PC-3 (cell line): Measurements from ENCODE around the gene ERAP2. TPM values are rescaled to one million over a fixed set of nuclear protein-coding genes. Genes with fewer than 3 reads are reported as not detected.
A peak's percentile ranks its signal among the peaks of the same experiment; 100 is the strongest.

Experiments used
- ATAC-seq: fragments of 200-7000 bp; cut with Tn5 transposase; 2 replicates; pipeline ENCODE4 v1.9.1; 2020; ENCODE audit warnings: mild to moderate bottlenecking, moderate library complexity
- BruUV-seq: library from RNA; stranded (reverse); fragments of 400-500 nt; replicated peaks from 2 replicates; lab custom pipeline; 2021; lab: Mats Ljungman, UMichigan
- CTCF ChIA-PET: fragments of 300-600 bp; sonication (Branson Sonifier 250); formaldehyde crosslinking; loops from one replicate; lab custom pipeline; 2022; ENCODE audit warnings: antibody characterized with exemption; lab: Charles Lee
- POLR2A ChIA-PET: fragments of 300-600 bp; sonication (Branson Sonifier 250); formaldehyde crosslinking; loops from one replicate; lab custom pipeline; 2022; ENCODE audit warnings: antibody characterized with exemption; ENCODE audit not compliant: unreplicated experiment; lab: Charles Lee
- DNase-seq: peaks from one replicate; pipeline ENCODE4 v3.0.0-alpha.2; 2015
- H2AFZ ChIP-seq: fragments of 300-600 bp; sonication (generic); 2 replicates; pipeline ENCODE4 v1.6.0; 2016; ENCODE audit warnings: antibody characterized with exemption, low read length
- H3F3A ChIP-seq: fragments of 300-600 bp; sonication (generic); one replicate; pipeline ENCODE4 v1.6.0; 2017; ENCODE audit warnings: antibody characterized with exemption, low read length, control low read depth, mild to moderate bottlenecking; ENCODE audit not compliant: unreplicated experiment
- H3K27ac ChIP-seq: fragments of 300-600 bp; sonication (generic); 2 replicates; pipeline ENCODE4 v1.5.1; 2016; ENCODE audit warnings: mild to moderate bottlenecking, low read length
- H3K27me3 ChIP-seq: fragments of 300-600 bp; sonication (generic); 2 replicates; pipeline ENCODE4 v1.6.1; 2016; ENCODE audit warnings: low read length, mixed read lengths
- H3K36me3 ChIP-seq: fragments of 300-600 bp; sonication (generic); 2 replicates; pipeline ENCODE4 v1.6.1; 2016; ENCODE audit warnings: low read depth, mixed run types, low read length, mixed read lengths
- H3K4me1 ChIP-seq: fragments of 300-600 bp; sonication (generic); 2 replicates; pipeline ENCODE4 v1.5.1; 2016; ENCODE audit warnings: low read length; ENCODE audit not compliant: insufficient read depth
- H3K4me2 ChIP-seq: fragments of 300-600 bp; sonication (generic); 2 replicates; pipeline ENCODE4 v1.6.0; 2016; ENCODE audit warnings: low read length
- H3K4me3 ChIP-seq: fragments of 300-600 bp; sonication (generic); 2 replicates; pipeline ENCODE4 v1.5.1; 2016; ENCODE audit warnings: mild to moderate bottlenecking, low read length, mixed read lengths
- H3K79me2 ChIP-seq: fragments of 300-600 bp; sonication (generic); 2 replicates; pipeline ENCODE4 v1.6.1; 2017; ENCODE audit warnings: low read length, mixed read lengths
- H3K9ac ChIP-seq: fragments of 300-600 bp; sonication (generic); 2 replicates; pipeline ENCODE4 v1.6.0; 2016; ENCODE audit warnings: mild to moderate bottlenecking, low read length
- H3K9me2 ChIP-seq: fragments of 300-600 bp; sonication (generic); replicated peaks from 2 replicates; pipeline ENCODE4 v1.6.1; 2016; ENCODE audit warnings: mixed run types, low read length, mixed read lengths
- H3K9me3 ChIP-seq: fragments of 300-600 bp; sonication (generic); 2 replicates; pipeline ENCODE4 v1.6.1; 2016; ENCODE audit warnings: low read length, mixed read lengths
- H4K20me1 ChIP-seq: fragments of 300-600 bp; sonication (generic); 2 replicates; pipeline ENCODE4 v1.6.1; 2016; ENCODE audit warnings: low read length, mixed read lengths
- EZH2 ChIP-seq: fragments of 300-600 bp; sonication (generic); IDR thresholded peaks from one replicate; pipeline ENCODE4 v1.6.1; 2017; ENCODE audit warnings: antibody characterized with exemption, mild to moderate bottlenecking, low read length; ENCODE audit not compliant: unreplicated experiment
- EZH2phosphoT487 ChIP-seq: fragments of 300-600 bp; sonication (generic); IDR thresholded peaks from 2 replicates; pipeline ENCODE4 v1.6.1; 2018; ENCODE audit warnings: mild to moderate bottlenecking, antibody characterized with exemption, low read length, borderline replicate concordance
- intact Hi-C: fragments of 100-400 bp; cut with micrococcal nuclease; formaldehyde crosslinking; loops from 2 replicates; pipeline ENCODE4 v1.9.0; 2023
- total RNA-seq: library from RNA; depleted of rRNA; stranded (reverse); fragments of >200 nt; gene quantifications from 2 replicates; pipeline ENCODE4 v1.2.3, GENCODE V29; 2014
- TF ChIP-seq, protein P1 (sequence below): fragments of 300-600 bp; sonication (generic); conservative IDR thresholded peaks from 2 replicates; pipeline ENCODE4 v1.5.1; 2017; ENCODE audit warnings: antibody characterized with exemption, low read depth, mild to moderate bottlenecking, low read length

ERAP2 gene
- total RNA-seq, 1 experiment from 2014 or later: 9.6 TPM

DNA sequence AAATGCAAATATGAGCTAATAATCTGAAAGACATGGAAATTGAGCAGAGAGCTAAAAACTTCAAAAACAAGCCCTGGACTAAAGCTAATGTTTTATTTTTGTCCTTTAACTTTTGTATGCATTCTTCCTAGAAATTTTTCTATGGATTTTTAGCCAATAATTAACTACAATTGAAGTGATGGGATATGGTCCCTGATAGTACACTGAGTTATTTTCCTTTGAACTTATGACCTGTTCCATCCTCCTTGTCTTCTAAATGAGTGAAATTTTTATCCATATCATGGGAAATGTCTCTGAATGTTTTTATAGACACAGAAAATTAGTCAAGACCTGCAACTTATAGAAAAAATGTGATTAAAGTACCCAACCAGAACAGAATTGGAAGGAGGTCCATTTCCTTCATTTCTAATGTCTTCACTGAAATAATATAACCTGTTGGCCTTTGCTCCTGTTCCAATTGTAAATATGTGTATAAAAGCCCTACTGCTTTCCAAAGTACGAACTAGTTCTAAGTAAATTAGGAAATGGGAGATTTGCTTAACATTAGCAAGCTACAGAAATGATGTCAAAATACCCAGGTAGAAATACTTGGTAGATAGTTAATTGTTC, 11.3 kb upstream of the ERAP2 start:
- H3K4me1 ChIP-seq: peaks cover 2% of the 10 kb centered on the region; the same call in 1 of the 2 replicates
- intact Hi-C loops: no loop called here
- no peaks in the 10 kb centered on the region for H3K9me3 ChIP-seq
- DNase-seq: no peak
- ChIA-PET POLR2A (no interaction called here), CTCF (no interaction called here)
- H3K4me3 ChIP-seq: no peak overlapping the region
- H3K27ac ChIP-seq: no peak overlapping the region
- H3K36me3 ChIP-seq: no peaks in the 10 kb centered on the region
- no TSS peak for BruUV-seq
- no peak overlapping the region for H3K4me2 ChIP-seq
- H3K9ac ChIP-seq: no peak overlapping the region
- H3K9me2 ChIP-seq: no peaks in the 10 kb centered on the region
- no peaks in the 10 kb centered on the region for H3K79me2 ChIP-seq
- H3K27me3 ChIP-seq: no peaks in the 10 kb centered on the region
- H2AFZ ChIP-seq: no peak overlapping the region
- TF ChIP-seq, protein P1, sequence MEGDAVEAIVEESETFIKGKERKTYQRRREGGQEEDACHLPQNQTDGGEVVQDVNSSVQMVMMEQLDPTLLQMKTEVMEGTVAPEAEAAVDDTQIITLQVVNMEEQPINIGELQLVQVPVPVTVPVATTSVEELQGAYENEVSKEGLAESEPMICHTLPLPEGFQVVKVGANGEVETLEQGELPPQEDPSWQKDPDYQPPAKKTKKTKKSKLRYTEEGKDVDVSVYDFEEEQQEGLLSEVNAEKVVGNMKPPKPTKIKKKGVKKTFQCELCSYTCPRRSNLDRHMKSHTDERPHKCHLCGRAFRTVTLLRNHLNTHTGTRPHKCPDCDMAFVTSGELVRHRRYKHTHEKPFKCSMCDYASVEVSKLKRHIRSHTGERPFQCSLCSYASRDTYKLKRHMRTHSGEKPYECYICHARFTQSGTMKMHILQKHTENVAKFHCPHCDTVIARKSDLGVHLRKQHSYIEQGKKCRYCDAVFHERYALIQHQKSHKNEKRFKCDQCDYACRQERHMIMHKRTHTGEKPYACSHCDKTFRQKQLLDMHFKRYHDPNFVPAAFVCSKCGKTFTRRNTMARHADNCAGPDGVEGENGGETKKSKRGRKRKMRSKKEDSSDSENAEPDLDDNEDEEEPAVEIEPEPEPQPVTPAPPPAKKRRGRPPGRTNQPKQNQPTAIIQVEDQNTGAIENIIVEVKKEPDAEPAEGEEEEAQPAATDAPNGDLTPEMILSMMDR: no peak
- TF ChIP-seq EZH2phosphoT487: no peak
- no peak for TF ChIP-seq EZH2
- no peaks in the 10 kb centered on the region for H4K20me1 ChIP-seq
- no peak for ATAC-seq
- no peaks in the 10 kb centered on the region for H3F3A ChIP-seq

DNA sequence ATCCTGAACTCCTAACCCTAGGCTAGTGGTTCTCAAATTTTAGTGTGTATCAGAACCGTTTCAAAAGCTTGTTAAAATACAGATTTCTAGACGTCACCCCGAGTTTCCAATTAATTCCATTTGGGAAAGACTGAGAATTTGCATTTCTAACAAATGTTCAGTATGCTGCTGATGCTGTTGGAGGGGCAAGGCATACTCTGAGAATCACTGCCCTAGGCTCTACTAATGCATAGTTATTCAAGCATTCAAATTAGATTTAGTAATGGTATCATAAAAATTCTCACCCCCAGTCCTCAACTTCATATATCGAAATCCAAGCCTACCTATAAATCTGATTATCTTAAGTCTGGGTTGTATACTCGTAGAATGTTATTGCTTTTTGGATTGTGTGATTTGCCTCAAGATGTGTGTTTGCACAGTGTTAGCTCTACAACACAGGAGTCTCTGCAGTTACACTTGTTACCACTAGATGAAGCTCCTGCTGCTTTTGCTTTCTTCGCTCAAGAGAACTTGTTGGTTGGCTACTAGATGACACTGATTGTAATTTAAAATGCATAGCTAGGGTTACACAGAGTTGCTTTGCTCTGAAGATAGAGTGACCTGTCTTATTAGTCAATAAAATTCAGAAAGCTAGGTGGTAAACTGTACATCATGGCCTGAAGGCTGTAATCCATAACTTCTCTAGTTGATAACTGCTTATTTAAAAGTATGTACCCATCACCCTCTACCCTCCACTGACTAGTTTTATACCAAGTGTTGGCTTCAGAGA, 7.5 kb upstream of the ERAP2 start:
- peaks cover 7% of the 10 kb centered on the region; the same call in 1 of the 2 replicates for H3K4me1 ChIP-seq
- H3K9ac ChIP-seq: no peak overlapping the region
- no peak overlapping the region for H3K27ac ChIP-seq
- intact Hi-C loops: loop anchor here (1.0 to 2.0 kb wide), 5 partner anchors 62 to 294 kb away; partner anchors contain the start of genes ERAP1 and LIX1
- no peaks in the 10 kb centered on the region for H3K9me2 ChIP-seq
- no peaks in the 10 kb centered on the region for H3K27me3 ChIP-seq
- H2AFZ ChIP-seq: no peak overlapping the region
- ATAC-seq (peak; percentile 97), DNase-seq (peak; percentile 76)
- H3K36me3 ChIP-seq: no peaks in the 10 kb centered on the region
- ChIA-PET CTCF (interaction anchor here (0.6 to 1.5 kb wide), 11 partner anchors 9 to 274 kb away, joined by 3 to 23 read pairs (median 5); partner anchors contain the start of genes LIX1 and LNPEP), POLR2A (interaction anchor here (0.7 kb wide), 1 partner anchor 64 kb away, joined by 4 read pairs; no protein-coding TSS in a partner anchor)
- no peak overlapping the region for H3K4me2 ChIP-seq
- H3K4me3 ChIP-seq: no peak overlapping the region
- H3F3A ChIP-seq: no peaks in the 10 kb centered on the region
- H3K9me3 ChIP-seq: no peaks in the 10 kb centered on the region
- no peaks in the 10 kb centered on the region for H3K79me2 ChIP-seq
- BruUV-seq: no TSS peak
- no peaks in the 10 kb centered on the region for H4K20me1 ChIP-seq
- TF ChIP-seq EZH2phosphoT487 (no peak), EZH2 (no peak)
- TF ChIP-seq, protein P1: peak; percentile 94
